Esophagus squamous epithelium (tissue), 5 donors: ENCODE data around the gene SSMEM1. TPM values are rescaled to one million over a fixed set of nuclear protein-coding genes. Genes with fewer than 3 reads are reported as not detected.
"Not testable (repeated sequence)": the region's sequence is repeated elsewhere in the genome, so short reads cannot be mapped to it uniquely, and the experiment has no call there.

ENCODE experiments used
- DNase-seq: peaks from one replicate; lab custom pipeline; 2025; lab: John Stamatoyannopoulos, UW
- H3K27ac ChIP-seq, 4 donors: fragments of 200-600 bp; sonication (generic); one replicate each; pipeline ENCODE4 v1.5.1; 2016 to 2019; ENCODE audit warnings: mild to moderate bottlenecking in 1 of 4
- H3K27me3 ChIP-seq, 4 donors: fragments of 200-600 bp; sonication (generic); 1 replicate in 3 of 4; 2 replicates in 1 of 4; pipeline versions ENCODE4 v1.5.1 to v1.6.0; 2017 to 2021; ENCODE audit warnings: antibody characterized with exemption in 1 of 4
- H3K36me3 ChIP-seq, 3 donors: fragments of 200-600 bp; sonication (generic); one replicate each; pipeline ENCODE4 v1.5.1; 2016 to 2019
- H3K4me1 ChIP-seq, 3 donors: fragments of 200-600 bp; sonication (generic); one replicate each; pipeline ENCODE4 v1.5.1; 2017 to 2019
- H3K4me3 ChIP-seq, 4 donors: fragments of 200-600 bp; sonication (generic); 1 replicate in 3 of 4; 2 replicates in 1 of 4; pipeline ENCODE4 v1.5.1; 2016 to 2019; ENCODE audit warnings: mild to moderate bottlenecking in 2 of 4, moderate library complexity in 1 of 4
- H3K9me3 ChIP-seq, 3 donors: fragments of 200-600 bp; sonication (generic); one replicate each; pipeline ENCODE4 v1.5.1; 2016 to 2019
- CTCF ChIP-seq, 6 experiments: fragments of 450-650 bp in 4 of 6; fragments of 200-600 bp in 2 of 6; sonication (generic) in 2 of 6; IDR thresholded peaks; one replicate each; pipeline ENCODE4 v1.5.1; 2016 to 2019; ENCODE audit warnings: antibody characterized with exemption in 6 of 6, mild to moderate bottlenecking in 4 of 6, moderate library complexity in 4 of 6
- POLR2A ChIP-seq, 4 donors: fragments of 450-650 bp; IDR thresholded peaks; one replicate each; pipeline ENCODE4 v1.6.1; 2017; ENCODE audit warnings: antibody characterized with exemption in 4 of 4, mild to moderate bottlenecking in 4 of 4, moderate library complexity in 3 of 4
- WGBS, 2 donors: methylation state at CpG; one replicate each; pipeline ENCODE4 v1.1.5; 2018; 5-methylcytosine and 5-hydroxymethylcytosine counted together
- intact Hi-C: fragments of 100-400 bp; cut with DNase I; formaldehyde crosslinking; loops from one replicate; pipeline ENCODE4 v1.15.0; 2022
- total RNA-seq, 4 donors: library from RNA; depleted of rRNA; stranded (reverse); fragments of >200 nt; gene quantifications; one replicate each; pipeline ENCODE4 v1.1.0, GENCODE V29; 2016
- donor health status: DM: yes; HTN: yes; CAD: no.

SSMEM1 gene
- total RNA-seq, 4 donors from 2014 or later: not detected

DNA sequence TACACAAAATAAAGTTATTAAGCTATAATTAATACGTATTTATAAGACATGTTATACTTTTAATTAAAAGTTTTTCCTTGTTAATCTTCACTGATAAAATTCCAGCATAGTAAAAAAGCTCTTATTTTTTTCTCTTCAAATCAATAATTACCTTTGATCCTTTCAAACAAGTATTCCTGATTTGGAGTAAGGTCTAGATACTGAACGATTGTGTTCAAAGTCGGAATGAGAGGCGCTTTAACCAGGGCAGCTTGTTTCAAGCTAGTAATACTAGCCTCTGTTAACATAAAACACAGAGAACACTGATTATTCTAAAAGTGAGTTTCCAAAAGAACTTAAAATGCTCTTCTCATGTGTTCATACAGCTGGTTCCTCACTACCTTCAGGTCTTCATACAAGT lies 29.4 kb upstream of the SSMEM1 start:
- Histone ChIP-seq H3K4me3 (no peak overlapping the region), H3K9me3 (no peaks in the 10 kb centered on the region), H3K4me1 (no peaks in the 10 kb centered on the region), H3K36me3 (peaks cover 0 to 98% (median 0%) of the 10 kb centered on the region in 3 donors), H3K27ac (no peak overlapping the region), H3K27me3 (no peaks in the 10 kb centered on the region)
- no peak for DNase-seq
- TF ChIP-seq POLR2A (IDR thresholded peaks at IDR 0.05) (no peak), CTCF (IDR thresholded peaks at IDR 0.05) (no peak)
- 88 to 95% methylated on average over 4 of the region's 4 CpGs for WGBS, 2 donors
- intact Hi-C loops: no loop called here

GRCh38 chr7:130179631-130180030 lies 28.0 kb upstream of the SSMEM1 start:
- intact Hi-C loops: no loop called here
- Histone ChIP-seq H3K4me3 (no peak overlapping the region), H3K9me3 (no peaks in the 10 kb centered on the region), H3K4me1 (no peaks in the 10 kb centered on the region), H3K36me3 (peaks cover 0 to 97% (median 0%) of the 10 kb centered on the region in 3 donors), H3K27ac (no peak overlapping the region), H3K27me3 (no peaks in the 10 kb centered on the region)
- no peak for DNase-seq
- WGBS, 2 donors: 95 to 100% methylated on average over 2 of the region's 2 CpGs
- no peak for TF ChIP-seq POLR2A (IDR thresholded peaks at IDR 0.05)
- no peak for TF ChIP-seq CTCF (IDR thresholded peaks at IDR 0.05)

GRCh38 chr7:130180571-130181262 lies 26.9 kb upstream of the SSMEM1 start:
- Histone ChIP-seq H3K4me1 (no peaks in the 10 kb centered on the region), H3K27me3 (no peaks in the 10 kb centered on the region), H3K27ac (no peak overlapping the region), H3K9me3 (no peaks in the 10 kb centered on the region), H3K36me3 (peaks cover 0 to 94% (median 0%) of the 10 kb centered on the region in 3 donors), H3K4me3 (no peak overlapping the region)
- TF ChIP-seq CTCF (IDR thresholded peaks at IDR 0.05): no peak
- no peak for TF ChIP-seq POLR2A (IDR thresholded peaks at IDR 0.05)
- DNase-seq: no peak
- WGBS, 2 donors: 69 to 85% methylated on average over 5 to 9 of the region's 9 CpGs
- intact Hi-C loops: no loop called here

GRCh38 chr7:130181263-130181605 lies 26.4 kb upstream of the SSMEM1 start:
- intact Hi-C loops: no loop called here
- WGBS, 2 donors: 88 to 98% methylated on average over 2 of the region's 2 CpGs
- Histone ChIP-seq H3K4me1 (no peaks in the 10 kb centered on the region), H3K36me3 (peaks cover 0 to 89% (median 0%) of the 10 kb centered on the region in 3 donors), H3K4me3 (no peak overlapping the region), H3K27ac (no peak overlapping the region), H3K9me3 (no peaks in the 10 kb centered on the region), H3K27me3 (no peaks in the 10 kb centered on the region)
- no peak for TF ChIP-seq CTCF (IDR thresholded peaks at IDR 0.05)
- TF ChIP-seq POLR2A (IDR thresholded peaks at IDR 0.05): no peak
- no peak for DNase-seq

- H3K27ac ChIP-seq: no peak overlapping the region
- H3K4me3 ChIP-seq: no peak overlapping the region
- no peaks in the 10 kb centered on the region for H3K4me1 ChIP-seq
- TF ChIP-seq CTCF (IDR thresholded peaks at IDR 0.05): no peak
- TF ChIP-seq POLR2A (IDR thresholded peaks at IDR 0.05): no peak
- no peak for DNase-seq
- peaks cover 0 to 73% (median 0%) of the 10 kb centered on the region in 3 donors for H3K36me3 ChIP-seq
- intact Hi-C loops: no loop called here
- WGBS, 2 donors: 49 to 82% methylated on average over 2 of the region's 2 CpGs
- H3K9me3 ChIP-seq: no peaks in the 10 kb centered on the region
- no peaks in the 10 kb centered on the region for H3K27me3 ChIP-seq
These were observed 24.7 kb upstream of the SSMEM1 start for GRCh38 chr7:130182990-130183389.

- H3K27me3 ChIP-seq, H3K4me1 ChIP-seq, H3K4me3 ChIP-seq, intact Hi-C loops, DNase-seq, H3K9me3 ChIP-seq, H3K27ac ChIP-seq: not testable (repeated sequence)
- H3K36me3 ChIP-seq: peaks cover 0 to 67% (median 0%) of the 10 kb centered on the region in 3 donors
- WGBS, 2 donors: 77 to 96% methylated on average over 4 to 5 of the region's 5 CpGs
These were observed 23.3 kb upstream of the SSMEM1 start for GRCh38 chr7:130184349-130184748.
